HEK293T (cell line): ENCODE data around the gene TMEM156.
"Not testable (repeated sequence)": the region's sequence is repeated elsewhere in the genome, so short reads cannot be mapped to it uniquely, and the experiment has no call there.

ENCODE experiments used
- CTCF ChIA-PET: fragments of 350-600 bp; formaldehyde crosslinking; extraction: SDS; loops from one replicate; lab custom pipeline; 2021; ENCODE audit warnings: antibody characterized with exemption, inconsistent platforms; lab: Yijun Ruan, JAX
- POLR2A ChIA-PET: fragments of 350-600 bp; formaldehyde crosslinking; extraction: SDS; loops from one replicate; lab custom pipeline; 2020; ENCODE audit warnings: antibody characterized with exemption, inconsistent platforms; lab: Yijun Ruan, JAX
- DNase-seq: peaks from one replicate; pipeline ENCODE4 v3.0.0; 2012; ENCODE audit warnings: mixed read lengths; ENCODE audit errors: extremely low spot score
- ARNT ChIP-seq: fragments of 450-650 bp; IDR thresholded peaks from 2 replicates; pipeline ENCODE4 v1.6.1; 2017; ENCODE audit warnings: mild to moderate bottlenecking
- BHLHE40 ChIP-seq: fragments of 450-650 bp; IDR thresholded peaks from 2 replicates; pipeline ENCODE4 v1.6.1; 2016; ENCODE audit warnings: mild to moderate bottlenecking, moderate library complexity, borderline replicate concordance
- CTBP1 ChIP-seq: fragments of 450-650 bp; IDR thresholded peaks from 2 replicates; pipeline ENCODE4 v1.6.1; 2016; ENCODE audit warnings: borderline replicate concordance
- ELF4 ChIP-seq: fragments of 450-650 bp; IDR thresholded peaks from 2 replicates; pipeline ENCODE4 v1.6.1; 2017; ENCODE audit warnings: antibody characterized with exemption
- FOXA1 ChIP-seq: fragments of 450-650 bp; IDR thresholded peaks from 2 replicates; pipeline ENCODE4 v1.6.1; 2016; ENCODE audit warnings: mild to moderate bottlenecking
- FOXK2 ChIP-seq: fragments of 450-650 bp; IDR thresholded peaks from 2 replicates; pipeline ENCODE4 v1.6.1; 2016; ENCODE audit warnings: mild to moderate bottlenecking
- FOXM1 ChIP-seq: fragments of 450-650 bp; IDR thresholded peaks from 2 replicates; pipeline ENCODE4 v1.6.1; 2017; ENCODE audit warnings: mild to moderate bottlenecking, borderline replicate concordance
- HDGF ChIP-seq: fragments of 450-650 bp; IDR thresholded peaks from 2 replicates; pipeline ENCODE4 v1.6.1; 2017; ENCODE audit warnings: antibody characterized with exemption, borderline replicate concordance
- L3MBTL2 ChIP-seq: fragments of 450-650 bp; conservative IDR thresholded peaks from 2 replicates; pipeline ENCODE4 v1.6.1; 2016; ENCODE audit warnings: mild to moderate bottlenecking
- LEF1 ChIP-seq: fragments of 450-650 bp; IDR thresholded peaks from 2 replicates; pipeline ENCODE4 v1.6.1; 2017; ENCODE audit warnings: mild to moderate bottlenecking, borderline replicate concordance
- NFRKB ChIP-seq: fragments of 450-650 bp; IDR thresholded peaks from 2 replicates; pipeline ENCODE4 v1.6.1; 2016; ENCODE audit warnings: mild to moderate bottlenecking, moderate library complexity
- SP1 ChIP-seq: fragments of 450-650 bp; IDR thresholded peaks from 2 replicates; pipeline ENCODE4 v1.6.1; 2017
- SUZ12 ChIP-seq: fragments of 450-650 bp; IDR thresholded peaks from 2 replicates; pipeline ENCODE4 v1.6.1; 2016; ENCODE audit warnings: mild to moderate bottlenecking
- TARDBP ChIP-seq: fragments of 450-650 bp; IDR thresholded peaks from 2 replicates; pipeline ENCODE4 v1.6.1; 2016
- ZNF384 ChIP-seq: fragments of 450-650 bp; IDR thresholded peaks from 2 replicates; pipeline ENCODE4 v1.6.1; 2016
- TF ChIP-seq, protein P1 (sequence below): fragments of 450-650 bp; IDR thresholded peaks from 2 replicates; pipeline ENCODE4 v1.6.1; 2016

TMEM156 gene

GRCh38 chr4:39022241-39022640, 10.0 kb downstream of the TMEM156 start:
- ChIA-PET POLR2A (no interaction called here), CTCF (no interaction called here)
- no peak for DNase-seq
- TF ChIP-seq L3MBTL2 (no peak), TARDBP (no peak), CTBP1 (no peak), ARNT (no peak), NFRKB (no peak), SUZ12 (no peak), ZNF384 (no peak), ELF4 (no peak), FOXA1 (no peak), FOXM1 (no peak), LEF1 (no peak), HDGF (no peak), SP1 (no peak), BHLHE40 (no peak), FOXK2 (no peak)
- TF ChIP-seq, protein P1, sequence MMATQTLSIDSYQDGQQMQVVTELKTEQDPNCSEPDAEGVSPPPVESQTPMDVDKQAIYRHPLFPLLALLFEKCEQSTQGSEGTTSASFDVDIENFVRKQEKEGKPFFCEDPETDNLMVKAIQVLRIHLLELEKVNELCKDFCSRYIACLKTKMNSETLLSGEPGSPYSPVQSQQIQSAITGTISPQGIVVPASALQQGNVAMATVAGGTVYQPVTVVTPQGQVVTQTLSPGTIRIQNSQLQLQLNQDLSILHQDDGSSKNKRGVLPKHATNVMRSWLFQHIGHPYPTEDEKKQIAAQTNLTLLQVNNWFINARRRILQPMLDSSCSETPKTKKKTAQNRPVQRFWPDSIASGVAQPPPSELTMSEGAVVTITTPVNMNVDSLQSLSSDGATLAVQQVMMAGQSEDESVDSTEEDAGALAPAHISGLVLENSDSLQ: no peak

GRCh38 chr4:39021631-39022030, 10.6 kb downstream of the TMEM156 start:
- no peak for DNase-seq
- TF ChIP-seq TARDBP (no peak), CTBP1 (no peak), L3MBTL2 (no peak), SP1 (no peak), SUZ12 (no peak), ARNT (no peak), ZNF384 (no peak), NFRKB (no peak), FOXM1 (no peak), HDGF (no peak), FOXK2 (no peak), LEF1 (no peak), BHLHE40 (no peak), FOXA1 (no peak), ELF4 (no peak)
- TF ChIP-seq, protein P1: no peak
- POLR2A ChIA-PET: no interaction called here
- CTCF ChIA-PET: no interaction called here

DNA sequence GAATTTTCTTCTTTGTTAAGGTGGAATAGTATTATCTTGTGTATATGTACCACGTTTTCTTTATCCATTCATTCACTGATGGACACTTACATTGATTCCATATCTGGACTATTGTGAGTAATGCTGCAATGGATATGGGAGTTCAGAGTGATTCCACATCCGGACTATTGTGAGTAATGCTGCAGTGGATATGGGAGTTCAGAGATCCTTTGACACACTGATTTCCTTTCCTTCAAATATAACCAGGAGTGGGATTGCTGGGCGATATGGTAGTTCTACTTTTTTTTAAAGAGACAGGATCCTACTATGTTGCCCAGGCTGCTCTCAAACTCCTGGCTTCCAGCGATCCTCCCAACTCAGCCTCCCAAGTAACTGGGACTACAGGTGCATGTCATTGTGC, 12.1 kb downstream of the TMEM156 start:
- no peak for DNase-seq
- ChIA-PET POLR2A (no interaction called here), CTCF (no interaction called here)
- TF ChIP-seq FOXK2 (no peak), FOXA1 (no peak)

DNA sequence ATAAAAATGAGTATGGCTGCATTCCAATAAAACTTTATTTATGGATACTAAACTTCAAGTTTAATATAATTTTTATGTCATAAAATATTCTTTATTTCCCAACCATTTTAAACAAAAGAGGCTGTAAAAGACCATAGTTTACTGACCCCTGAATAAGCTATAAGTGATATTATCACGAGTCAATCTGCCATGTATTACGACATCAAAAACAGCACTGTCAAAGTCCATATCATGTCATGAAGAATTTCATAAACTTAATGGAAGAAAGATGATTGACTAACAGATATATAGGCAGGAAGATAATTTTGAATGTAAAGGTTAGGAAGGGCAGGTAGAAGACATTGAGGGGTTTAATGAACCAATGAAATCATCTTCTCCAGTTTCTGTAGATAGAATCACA, 18.2 kb downstream of the TMEM156 start:
- no peak for DNase-seq
- TF ChIP-seq NFRKB (no peak), TARDBP (no peak), LEF1 (no peak), FOXA1 (no peak), ZNF384 (no peak), L3MBTL2 (no peak), SUZ12 (no peak), ARNT (no peak), FOXM1 (no peak), ELF4 (no peak), BHLHE40 (no peak), HDGF (no peak), CTBP1 (no peak), SP1 (no peak)
- TF ChIP-seq, protein P1: no peak
- POLR2A ChIA-PET: no interaction called here
- CTCF ChIA-PET: no interaction called here

GRCh38 chr4:39004758-39005157, 27.5 kb downstream of the TMEM156 start:
- CTCF ChIA-PET: no interaction called here
- DNase-seq: no peak
- POLR2A ChIA-PET: no interaction called here
- TF ChIP-seq ZNF384 (no peak), FOXM1 (no peak), HDGF (no peak), CTBP1 (no peak), SUZ12 (no peak), TARDBP (no peak), NFRKB (no peak), FOXA1 (no peak), LEF1 (no peak), ELF4 (no peak), FOXK2 (no peak)

GRCh38 chr4:39002058-39002457, 30.2 kb downstream of the TMEM156 start:
- POLR2A ChIA-PET: not testable (repeated sequence)

DNA sequence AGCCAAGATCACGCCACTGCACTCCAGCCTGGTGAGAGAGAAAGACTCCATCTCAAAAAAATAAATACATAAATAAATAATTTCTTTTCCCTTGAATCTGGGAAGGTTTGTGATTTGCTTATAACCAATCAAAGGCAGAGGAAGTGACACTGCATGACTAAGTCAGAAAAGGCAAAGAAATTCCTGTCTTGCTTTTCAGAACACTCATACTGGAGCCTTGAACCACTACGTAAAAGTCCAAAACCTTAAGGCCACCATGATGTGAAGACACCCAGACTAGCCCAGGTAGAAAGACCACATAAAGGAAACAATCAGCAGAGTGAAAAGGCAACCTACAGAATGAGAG, 36.6 kb downstream of the TMEM156 start:
- ChIA-PET CTCF (no interaction called here), POLR2A (no interaction called here)
- no peak for DNase-seq
- TF ChIP-seq CTBP1 (no peak), L3MBTL2 (no peak), ARNT (no peak), FOXK2 (no peak), NFRKB (no peak), TARDBP (no peak), ZNF384 (no peak), SP1 (no peak), ELF4 (no peak)
- TF ChIP-seq, protein P1: no peak

More at GRCh38 chr4:39002058-39002457, 30.2 kb downstream of the TMEM156 start:
- DNase-seq, CTCF ChIA-PET: not testable (repeated sequence)
